WERI-Rb-1 (cell line): Measurements from ENCODE around the gene GPC1.

Experiments used
- DNase-seq: peaks from one replicate; pipeline ENCODE4 v3.0.0-alpha.2; 2020
- H3K27ac ChIP-seq: fragments of 250-450 bp; sonication (Bioruptor Pico); 2 replicates; pipeline ENCODE4 v1.5.1; 2020; ENCODE audit warnings: mild to moderate bottlenecking, moderate library complexity
- H3K27me3 ChIP-seq: fragments of 250-450 bp; sonication (Bioruptor Pico); 2 replicates; pipeline ENCODE4 v1.5.1; 2021; ENCODE audit warnings: mild to moderate bottlenecking, low read depth, moderate library complexity; ENCODE audit not compliant: insufficient read depth, severe bottlenecking
- H3K36me3 ChIP-seq: fragments of 250-450 bp; sonication (Bioruptor Pico); 2 replicates; pipeline ENCODE4 v1.5.1; 2020; ENCODE audit warnings: mild to moderate bottlenecking, moderate library complexity
- H3K4me3 ChIP-seq: 2 replicates; pipeline ENCODE4 v1.5.1; 2011; ENCODE audit warnings: low read depth, mild to moderate bottlenecking, control low read depth, low read length
- H3K9me3 ChIP-seq: fragments of 250-450 bp; sonication (Bioruptor Pico); 2 replicates; pipeline ENCODE4 v1.5.1; 2021; ENCODE audit warnings: mild to moderate bottlenecking, moderate library complexity; ENCODE audit not compliant: severe bottlenecking
- TF ChIP-seq, protein P1 (sequence below): IDR thresholded peaks from 2 replicates; pipeline ENCODE4 v1.5.1; 2011; ENCODE audit warnings: low read depth, mild to moderate bottlenecking, control low read depth, inconsistent platforms, low read length

GPC1 gene

GRCh38 chr2:240499309-240500301 lies 64.1 kb downstream of the GPC1 start:
- Histone ChIP-seq H3K27me3 (no peaks in the 10 kb centered on the region), H3K27ac (no peak overlapping the region), H3K9me3 (no peaks in the 10 kb centered on the region), H3K4me3 (no peak overlapping the region), H3K36me3 (peaks cover 4% of the 10 kb centered on the region; the same call in 1 of the 2 replicates)
- no peak for DNase-seq
- TF ChIP-seq, protein P1, sequence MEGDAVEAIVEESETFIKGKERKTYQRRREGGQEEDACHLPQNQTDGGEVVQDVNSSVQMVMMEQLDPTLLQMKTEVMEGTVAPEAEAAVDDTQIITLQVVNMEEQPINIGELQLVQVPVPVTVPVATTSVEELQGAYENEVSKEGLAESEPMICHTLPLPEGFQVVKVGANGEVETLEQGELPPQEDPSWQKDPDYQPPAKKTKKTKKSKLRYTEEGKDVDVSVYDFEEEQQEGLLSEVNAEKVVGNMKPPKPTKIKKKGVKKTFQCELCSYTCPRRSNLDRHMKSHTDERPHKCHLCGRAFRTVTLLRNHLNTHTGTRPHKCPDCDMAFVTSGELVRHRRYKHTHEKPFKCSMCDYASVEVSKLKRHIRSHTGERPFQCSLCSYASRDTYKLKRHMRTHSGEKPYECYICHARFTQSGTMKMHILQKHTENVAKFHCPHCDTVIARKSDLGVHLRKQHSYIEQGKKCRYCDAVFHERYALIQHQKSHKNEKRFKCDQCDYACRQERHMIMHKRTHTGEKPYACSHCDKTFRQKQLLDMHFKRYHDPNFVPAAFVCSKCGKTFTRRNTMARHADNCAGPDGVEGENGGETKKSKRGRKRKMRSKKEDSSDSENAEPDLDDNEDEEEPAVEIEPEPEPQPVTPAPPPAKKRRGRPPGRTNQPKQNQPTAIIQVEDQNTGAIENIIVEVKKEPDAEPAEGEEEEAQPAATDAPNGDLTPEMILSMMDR: no peak

DNA sequence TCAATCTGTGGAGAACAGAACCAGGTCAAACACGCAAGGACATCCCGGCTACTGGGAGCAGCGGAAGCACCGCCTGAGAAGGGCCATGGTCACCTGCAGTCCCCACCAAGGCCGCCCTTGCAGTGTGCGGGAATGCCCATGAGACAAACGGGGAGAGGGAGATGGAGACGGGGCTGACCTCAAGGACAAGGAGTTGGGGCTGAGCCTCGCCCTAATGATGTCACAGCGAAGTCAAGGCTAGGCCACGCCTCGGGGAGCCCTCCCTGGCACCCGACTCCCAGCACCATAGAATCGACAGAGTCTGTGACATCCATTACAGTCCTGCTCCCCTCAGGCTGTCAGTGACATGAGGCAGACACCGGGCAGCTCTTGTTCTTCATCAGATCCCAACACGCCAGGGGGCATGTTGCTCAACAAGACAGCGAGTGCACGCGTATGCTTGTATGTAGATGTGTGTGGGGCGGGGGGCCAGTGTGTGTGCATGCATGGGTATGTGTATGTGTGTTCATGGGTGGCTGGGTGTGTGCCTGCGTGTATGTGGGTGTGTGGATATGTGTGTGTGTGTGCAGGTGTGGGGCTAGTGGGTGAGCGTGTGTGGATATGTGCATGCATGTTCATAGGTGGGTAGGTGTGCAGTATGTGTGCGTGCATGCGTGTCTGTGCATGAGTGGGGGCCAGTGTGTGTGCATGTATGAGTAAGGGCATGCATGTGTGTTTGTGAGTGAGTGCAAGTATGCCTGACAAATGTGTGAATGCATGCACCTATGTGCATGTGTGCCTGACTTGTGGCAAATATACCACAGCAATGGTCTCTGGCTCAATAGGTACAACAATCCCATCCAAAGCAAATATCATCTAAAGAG lies 65.3 kb downstream of the GPC1 start:
- DNase-seq: no peak
- Histone ChIP-seq H3K9me3 (no peaks in the 10 kb centered on the region), H3K27ac (no peak overlapping the region), H3K4me3 (no peak overlapping the region), H3K27me3 (no peaks in the 10 kb centered on the region), H3K36me3 (peaks cover 4% of the 10 kb centered on the region; the same call in 1 of the 2 replicates)
- TF ChIP-seq, protein P1: no peak

DNA sequence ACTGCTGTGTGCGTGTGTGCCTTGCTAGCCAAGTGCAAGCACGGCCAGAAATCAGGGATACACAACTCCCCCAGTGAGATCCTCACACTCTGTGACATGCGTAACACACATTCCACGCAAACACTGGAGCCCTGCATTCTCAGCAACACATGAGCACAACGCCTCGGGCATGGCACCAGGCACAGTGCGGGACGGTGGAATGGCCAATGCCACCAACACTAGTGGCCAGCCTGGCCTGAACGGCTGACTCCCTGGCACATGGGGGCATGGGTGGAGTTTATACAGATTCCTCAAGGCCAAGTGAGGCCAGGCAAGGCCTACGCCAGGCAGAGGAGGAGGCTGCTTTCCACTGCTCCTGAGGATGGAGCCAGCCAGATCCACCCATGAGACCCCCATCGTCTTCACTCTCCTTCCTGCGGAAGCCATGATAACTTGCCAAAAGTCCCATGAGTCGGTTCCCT lies 66.1 kb downstream of the GPC1 start:
- Histone ChIP-seq H3K27ac (no peak overlapping the region), H3K9me3 (no peaks in the 10 kb centered on the region), H3K36me3 (peaks cover 4% of the 10 kb centered on the region; the same call in 1 of the 2 replicates), H3K4me3 (no peak overlapping the region), H3K27me3 (no peaks in the 10 kb centered on the region)
- DNase-seq: no peak
- TF ChIP-seq, protein P1: no peak

- Histone ChIP-seq H3K36me3 (peaks cover 4% of the 10 kb centered on the region; the same call in 1 of the 2 replicates), H3K4me3 (no peak overlapping the region), H3K27me3 (no peaks in the 10 kb centered on the region), H3K9me3 (no peaks in the 10 kb centered on the region), H3K27ac (no peak overlapping the region)
- DNase-seq: no peak
- TF ChIP-seq, protein P1: no peak
These were observed 66.6 kb downstream of the GPC1 start for GRCh38 chr2:240502059-240502429.

DNA sequence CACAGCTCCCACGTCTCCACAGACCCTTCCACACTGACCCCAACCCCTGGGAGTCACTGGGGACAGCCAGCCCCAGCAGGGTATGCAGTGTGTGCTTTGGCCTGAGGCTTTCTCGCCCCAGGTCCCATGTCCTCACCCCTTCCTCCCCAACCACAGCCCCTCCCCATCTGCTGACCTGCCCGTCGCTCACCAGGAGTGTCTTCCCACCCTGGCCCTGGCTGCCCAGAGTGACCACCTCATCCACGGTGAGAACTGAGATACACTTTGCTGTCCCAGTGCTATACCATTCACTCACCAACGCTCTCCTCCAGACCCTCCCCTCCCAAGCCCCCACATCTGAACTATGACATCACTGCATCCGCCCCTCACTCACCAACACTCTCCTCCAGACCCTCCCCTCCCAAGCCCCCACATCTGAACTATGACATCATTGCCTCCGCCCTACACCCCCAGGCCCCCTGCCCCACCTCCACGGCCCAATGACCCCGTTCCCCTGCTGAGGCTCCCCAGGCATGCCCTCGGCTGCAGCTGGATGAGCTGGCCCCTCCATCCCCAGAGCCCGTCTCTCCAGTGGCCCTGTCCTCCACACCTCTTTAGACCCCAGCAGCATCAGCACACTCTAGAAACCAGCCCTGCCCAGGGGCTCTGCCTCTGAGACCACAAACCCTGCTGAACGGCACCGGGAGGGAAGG lies 67.1 kb downstream of the GPC1 start:
- DNase-seq: no peak
- H3K36me3 ChIP-seq: no peaks in the 10 kb centered on the region; the same call in 1 of the 2 replicates
- TF ChIP-seq, protein P1: no peak

More for the DNA sequence above, 67.1 kb downstream of the GPC1 start:
- Histone ChIP-seq H3K27ac (no peak overlapping the region), H3K9me3 (no peaks in the 10 kb centered on the region), H3K4me3 (no peak overlapping the region), H3K27me3 (no peaks in the 10 kb centered on the region)
